Forelimb muscle (tissue), 1 donor: ENCODE results near the gene SPATS2. TPM values are rescaled to one million over a fixed set of nuclear protein-coding genes. Genes with fewer than 3 reads are reported as not detected.

ENCODE experiments used
- polyA plus RNA-seq: library from polyadenylated mRNA; unstranded; fragments of 120-200 nt; gene quantifications from one replicate; pipeline ENCODE4 v1.2.1, GENCODE V29; 2013; ENCODE audit not compliant: insufficient read length

The SPATS2 gene
- polyA plus RNA-seq, 1 donor = 29.4 TPM

Other genes starting within 250 kb of the SPATS2 start
- 831 TPM for gene TUBA1B, start 236.1 kb upstream of the SPATS2 start, polyA plus RNA-seq
- gene TUBA1A, start 178.4 kb upstream of the SPATS2 start, polyA plus RNA-seq = 603 TPM
- 52.3 TPM for gene TUBA1C, start 102.4 kb upstream of the SPATS2 start, polyA plus RNA-seq
- gene PRPH, start 72.3 kb upstream of the SPATS2 start, polyA plus RNA-seq = 1.7 TPM
- 11.4 TPM for gene TROAP, start 44.2 kb upstream of the SPATS2 start, polyA plus RNA-seq
- 0.06 TPM for gene C1QL4, start 30.3 kb upstream of the SPATS2 start, polyA plus RNA-seq
- gene DNAJC22, start 20.6 kb upstream of the SPATS2 start, polyA plus RNA-seq = 0.09 TPM
- 1.7 TPM for gene KCNH3, start 171.6 kb downstream of the SPATS2 start, polyA plus RNA-seq
- 57.4 TPM for gene MCRS1, start 200.7 kb downstream of the SPATS2 start, polyA plus RNA-seq
- 1.8 TPM for gene FAM186B, start 238.2 kb downstream of the SPATS2 start, polyA plus RNA-seq